BE2C (cell line): Measurements from ENCODE around the gene EFCAB12.

ENCODE experiments used
- DNase-seq: peaks from one replicate; pipeline ENCODE4 v3.0.0-alpha.2; 2020
- H3K27me3 ChIP-seq: fragments of 250-450 bp; sonication (Bioruptor Pico); 2 replicates; pipeline ENCODE4 v1.5.1; 2020; ENCODE audit warnings: mild to moderate bottlenecking
- H3K36me3 ChIP-seq: fragments of 250-450 bp; sonication (Bioruptor Pico); 2 replicates; pipeline ENCODE4 v1.5.1; 2020; ENCODE audit warnings: mild to moderate bottlenecking
- H3K4me1 ChIP-seq: fragments of 250-450 bp; sonication (Bioruptor Pico); 2 replicates; pipeline ENCODE4 v1.5.1; 2020
- H3K4me3 ChIP-seq: 2 replicates; pipeline ENCODE4 v1.5.1; 2011; ENCODE audit warnings: low read depth, low read length
- H3K9me3 ChIP-seq: fragments of 250-450 bp; sonication (Bioruptor Pico); 2 replicates; pipeline ENCODE4 v1.5.1; 2020
- TF ChIP-seq, protein P1 (sequence below): IDR thresholded peaks from 2 replicates; pipeline ENCODE4 v1.5.1; 2012; ENCODE audit warnings: mild to moderate bottlenecking, low read depth, low read length

The EFCAB12 gene

DNA sequence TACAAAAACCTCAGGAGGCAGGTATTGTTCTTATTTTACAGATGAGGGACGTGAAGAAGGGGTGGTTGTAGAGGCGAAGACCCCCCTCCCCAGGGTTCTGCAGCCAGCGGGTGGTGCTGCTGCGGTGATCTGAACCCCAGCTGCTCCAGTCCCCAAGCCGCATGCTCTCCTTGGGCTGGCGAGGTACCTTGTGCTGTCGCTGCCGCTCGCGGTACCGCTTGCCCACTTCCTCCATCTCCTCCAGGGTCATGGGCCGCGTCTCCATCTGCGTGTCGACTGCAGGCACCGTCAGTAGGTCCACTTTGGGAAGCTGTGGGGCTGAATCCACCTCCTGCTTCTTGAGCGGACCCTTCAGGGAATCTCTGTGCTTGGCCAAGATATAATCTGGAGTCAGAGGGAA lies 17.5 kb downstream of the EFCAB12 start:
- no peak for DNase-seq
- Histone ChIP-seq H3K36me3 (no peaks in the 10 kb centered on the region), H3K9me3 (no peaks in the 10 kb centered on the region), H3K27me3 (no peaks in the 10 kb centered on the region), H3K4me3 (no peak overlapping the region), H3K4me1 (no peaks in the 10 kb centered on the region)
- TF ChIP-seq, protein P1, sequence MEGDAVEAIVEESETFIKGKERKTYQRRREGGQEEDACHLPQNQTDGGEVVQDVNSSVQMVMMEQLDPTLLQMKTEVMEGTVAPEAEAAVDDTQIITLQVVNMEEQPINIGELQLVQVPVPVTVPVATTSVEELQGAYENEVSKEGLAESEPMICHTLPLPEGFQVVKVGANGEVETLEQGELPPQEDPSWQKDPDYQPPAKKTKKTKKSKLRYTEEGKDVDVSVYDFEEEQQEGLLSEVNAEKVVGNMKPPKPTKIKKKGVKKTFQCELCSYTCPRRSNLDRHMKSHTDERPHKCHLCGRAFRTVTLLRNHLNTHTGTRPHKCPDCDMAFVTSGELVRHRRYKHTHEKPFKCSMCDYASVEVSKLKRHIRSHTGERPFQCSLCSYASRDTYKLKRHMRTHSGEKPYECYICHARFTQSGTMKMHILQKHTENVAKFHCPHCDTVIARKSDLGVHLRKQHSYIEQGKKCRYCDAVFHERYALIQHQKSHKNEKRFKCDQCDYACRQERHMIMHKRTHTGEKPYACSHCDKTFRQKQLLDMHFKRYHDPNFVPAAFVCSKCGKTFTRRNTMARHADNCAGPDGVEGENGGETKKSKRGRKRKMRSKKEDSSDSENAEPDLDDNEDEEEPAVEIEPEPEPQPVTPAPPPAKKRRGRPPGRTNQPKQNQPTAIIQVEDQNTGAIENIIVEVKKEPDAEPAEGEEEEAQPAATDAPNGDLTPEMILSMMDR, result no peak

DNA sequence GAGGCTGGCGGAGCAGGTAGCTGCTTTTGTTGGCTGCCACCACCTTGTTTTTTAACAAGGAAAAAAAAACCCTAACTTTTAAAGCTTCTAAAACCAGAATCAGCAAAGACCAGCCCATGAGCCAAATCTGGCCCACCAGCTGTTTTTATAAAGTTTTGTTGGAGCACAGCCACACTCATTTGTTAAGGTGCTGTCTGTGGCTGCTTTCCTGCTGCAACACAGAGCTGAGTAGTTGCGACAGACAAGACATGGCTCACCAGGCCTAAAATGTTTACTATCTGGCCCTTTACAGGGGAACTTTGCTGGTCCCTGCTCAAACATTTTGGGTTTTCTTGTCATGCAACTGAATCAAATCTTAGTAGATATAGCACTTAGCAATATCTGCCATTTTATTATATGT lies 18.9 kb downstream of the EFCAB12 start:
- Histone ChIP-seq H3K4me1 (no peaks in the 10 kb centered on the region), H3K4me3 (no peak overlapping the region), H3K9me3 (no peaks in the 10 kb centered on the region), H3K27me3 (no peaks in the 10 kb centered on the region), H3K36me3 (no peaks in the 10 kb centered on the region)
- no peak for DNase-seq
- TF ChIP-seq, protein P1, result no peak

DNA sequence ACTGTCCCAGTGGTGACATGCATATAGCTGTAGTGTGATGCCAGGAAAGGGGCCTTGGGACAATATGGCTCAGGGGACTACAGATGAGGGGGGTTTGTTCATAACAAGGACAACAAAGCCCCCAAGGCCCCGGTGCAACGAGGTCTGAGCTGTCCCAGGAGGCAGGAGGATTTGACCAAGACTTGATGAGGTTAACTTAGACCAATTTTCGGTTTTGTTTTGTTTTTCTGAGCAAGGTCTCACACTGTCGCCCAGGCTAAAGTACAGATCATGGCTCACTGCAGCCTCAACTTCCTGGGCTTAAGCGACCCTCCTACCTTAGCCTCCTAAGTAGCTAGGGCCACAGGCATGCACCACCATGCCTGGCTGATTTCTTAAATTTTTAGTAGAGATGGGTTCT lies 23.8 kb downstream of the EFCAB12 start:
- TF ChIP-seq, protein P1, result no peak
- Histone ChIP-seq H3K36me3 (no peaks in the 10 kb centered on the region), H3K4me3 (no peak overlapping the region), H3K4me1 (no peaks in the 10 kb centered on the region), H3K27me3 (no peaks in the 10 kb centered on the region), H3K9me3 (no peaks in the 10 kb centered on the region)
- no peak for DNase-seq

DNA sequence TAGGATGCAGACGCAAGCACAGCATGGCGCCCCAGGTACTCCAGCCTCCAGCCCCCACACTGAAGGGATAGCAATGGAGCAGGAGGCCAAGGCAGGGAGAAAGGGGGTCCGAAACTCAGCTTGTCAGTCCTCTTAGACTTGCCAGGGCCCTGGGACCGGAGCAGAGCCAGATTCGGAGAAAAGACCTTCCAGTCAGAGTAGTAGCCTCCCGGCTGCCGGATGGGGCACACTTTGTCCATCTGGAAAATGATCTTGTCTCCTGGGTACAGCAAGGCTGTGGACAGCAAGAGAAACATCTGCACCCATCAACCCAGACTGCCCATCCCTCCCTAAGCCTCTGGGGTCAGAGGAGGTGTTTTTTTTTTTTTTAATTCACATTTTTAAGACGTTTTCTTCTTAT lies 24.3 kb downstream of the EFCAB12 start:
- TF ChIP-seq, protein P1, result no peak
- Histone ChIP-seq H3K4me1 (no peaks in the 10 kb centered on the region), H3K27me3 (no peaks in the 10 kb centered on the region), H3K36me3 (0 out of 2 replicates have a peak, but pooled peaks cover under 1% of the 10 kb centered on the region), H3K4me3 (no peak overlapping the region), H3K9me3 (no peaks in the 10 kb centered on the region)
- no peak for DNase-seq

DNA sequence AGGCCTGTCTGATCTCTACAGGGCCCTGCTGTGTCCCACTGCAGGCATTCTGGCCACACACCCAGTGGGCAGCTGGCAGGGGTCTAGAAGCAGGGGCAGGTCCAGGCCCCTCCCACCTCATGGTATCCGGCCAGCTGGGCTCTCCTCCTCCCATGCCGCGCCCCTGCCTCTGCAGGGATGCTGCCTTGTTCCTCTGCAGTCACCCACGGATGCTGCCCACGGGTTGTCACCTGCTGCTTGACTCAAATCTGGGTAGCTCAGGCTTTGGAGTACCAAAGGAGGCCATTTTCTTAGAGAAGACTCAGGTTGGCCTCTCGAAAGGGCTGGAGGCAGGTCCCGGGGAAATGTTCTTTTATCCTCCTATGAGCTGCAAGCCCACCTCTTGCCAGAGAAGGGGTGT lies 25.0 kb downstream of the EFCAB12 start:
- Histone ChIP-seq H3K9me3 (no peaks in the 10 kb centered on the region), H3K36me3 (0 out of 2 replicates have a peak, but pooled peaks cover 3% of the 10 kb centered on the region), H3K27me3 (no peaks in the 10 kb centered on the region), H3K4me1 (no peaks in the 10 kb centered on the region), H3K4me3 (no peak overlapping the region)
- TF ChIP-seq, protein P1, result no peak
- DNase-seq, result no peak

DNA sequence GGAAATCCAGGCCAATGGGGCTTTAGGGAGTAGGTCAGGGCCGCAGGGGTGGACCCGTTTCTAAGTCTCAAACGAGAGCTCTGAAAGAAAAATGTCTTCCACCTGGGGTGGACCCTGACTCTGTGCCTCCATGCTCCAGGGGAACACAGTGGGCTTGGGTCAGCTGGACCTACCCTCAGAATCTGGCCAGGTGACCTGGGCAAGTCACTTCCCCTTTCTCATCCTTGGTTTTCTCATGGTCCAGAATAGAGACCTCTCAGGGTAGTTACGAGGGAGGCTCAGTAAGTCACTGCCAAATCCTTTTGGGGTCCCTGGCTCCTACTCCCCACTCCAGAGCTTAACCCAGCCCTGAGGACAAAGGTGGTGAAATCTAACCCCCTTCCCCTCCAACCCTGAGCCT lies 25.8 kb downstream of the EFCAB12 start:
- Histone ChIP-seq H3K27me3 (no peaks in the 10 kb centered on the region), H3K36me3 (0 out of 2 replicates have a peak, but pooled peaks cover 3% of the 10 kb centered on the region), H3K4me3 (no peak overlapping the region), H3K9me3 (no peaks in the 10 kb centered on the region), H3K4me1 (no peaks in the 10 kb centered on the region)
- TF ChIP-seq, protein P1, result no peak
- DNase-seq, result no peak
